Right renal cortex interstitium (tissue), 3 donors: ENCODE results near the gene EXOC2. TPM values are rescaled to one million over a fixed set of nuclear protein-coding genes. Genes with fewer than 3 reads are reported as not detected.

ENCODE experiments used
- polyA plus RNA-seq, 3 donors: library from polyadenylated mRNA; unstranded; fragments of 120-200 nt; gene quantifications; one replicate each; pipeline ENCODE4 v1.2.1, GENCODE V29; 2013; ENCODE audit not compliant: insufficient read length in 3 of 3

The EXOC2 gene
- polyA plus RNA-seq, 3 donors = 23.3 to 24.3 (median 24.1) TPM

Other genes starting within 250 kb of the EXOC2 start
- gene HUS1B, start 36.0 kb downstream of the EXOC2 start, polyA plus RNA-seq = not detected